ENCODE data around the gene PCYT2. TPM values are rescaled to one million over a fixed set of nuclear protein-coding genes. Genes with fewer than 3 reads are reported as not detected.

Gene PCYT2
- total and polyA plus RNA-seq, 9 donors = 9.0 to 12.6 (median 10.9) TPM

DNA sequence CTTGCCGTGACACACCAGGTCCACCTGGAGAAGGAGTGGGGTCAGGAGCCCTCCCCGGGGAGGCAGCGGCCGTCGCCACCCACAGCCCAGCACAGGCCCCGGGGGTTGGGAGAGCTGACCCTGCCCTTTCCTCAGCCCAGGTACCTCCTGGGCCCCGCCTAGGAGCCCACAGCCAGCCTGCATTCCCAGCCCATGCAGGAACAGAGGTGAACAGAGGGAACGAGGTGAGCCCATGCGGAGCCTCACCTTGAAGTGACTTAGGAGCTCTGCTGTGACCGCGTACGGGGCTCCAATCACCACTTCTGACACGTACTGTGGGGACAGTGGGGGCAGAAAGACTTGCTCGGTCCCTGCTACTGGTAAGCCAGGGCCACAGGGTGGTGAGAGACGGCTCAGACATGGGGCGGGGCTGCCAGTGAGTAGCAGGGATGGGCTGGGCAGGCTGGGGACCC, 5.7 kb downstream of the PCYT2 start:
- WGBS (ENCODE audit: insufficient coverage) = 85% methylated on average over 14 of the region's 16 CpGs
- DNase-seq = no peak
- H3K27ac ChIP-seq (ENCODE audit: low read length) = no peak overlapping the region
- peaks cover 16% of the 10 kb centered on the region for H3K27me3 ChIP-seq (ENCODE audit: control insufficient read depth, insufficient read depth, low read length)
- H3K9me3 ChIP-seq (replicated peaks; ENCODE audit: control insufficient read depth, low read depth, low read length) = no peaks in the 10 kb centered on the region
- no peak overlapping the region for H3K4me3 ChIP-seq (ENCODE audit: low read length)
- peaks cover 49% of the 10 kb centered on the region for H3K36me3 ChIP-seq (ENCODE audit: control insufficient read depth, insufficient read depth, low read length)
- H3K4me1 ChIP-seq (ENCODE audit: control insufficient read depth, insufficient read depth, low read length) = peaks cover 17% of the 10 kb centered on the region

DNA sequence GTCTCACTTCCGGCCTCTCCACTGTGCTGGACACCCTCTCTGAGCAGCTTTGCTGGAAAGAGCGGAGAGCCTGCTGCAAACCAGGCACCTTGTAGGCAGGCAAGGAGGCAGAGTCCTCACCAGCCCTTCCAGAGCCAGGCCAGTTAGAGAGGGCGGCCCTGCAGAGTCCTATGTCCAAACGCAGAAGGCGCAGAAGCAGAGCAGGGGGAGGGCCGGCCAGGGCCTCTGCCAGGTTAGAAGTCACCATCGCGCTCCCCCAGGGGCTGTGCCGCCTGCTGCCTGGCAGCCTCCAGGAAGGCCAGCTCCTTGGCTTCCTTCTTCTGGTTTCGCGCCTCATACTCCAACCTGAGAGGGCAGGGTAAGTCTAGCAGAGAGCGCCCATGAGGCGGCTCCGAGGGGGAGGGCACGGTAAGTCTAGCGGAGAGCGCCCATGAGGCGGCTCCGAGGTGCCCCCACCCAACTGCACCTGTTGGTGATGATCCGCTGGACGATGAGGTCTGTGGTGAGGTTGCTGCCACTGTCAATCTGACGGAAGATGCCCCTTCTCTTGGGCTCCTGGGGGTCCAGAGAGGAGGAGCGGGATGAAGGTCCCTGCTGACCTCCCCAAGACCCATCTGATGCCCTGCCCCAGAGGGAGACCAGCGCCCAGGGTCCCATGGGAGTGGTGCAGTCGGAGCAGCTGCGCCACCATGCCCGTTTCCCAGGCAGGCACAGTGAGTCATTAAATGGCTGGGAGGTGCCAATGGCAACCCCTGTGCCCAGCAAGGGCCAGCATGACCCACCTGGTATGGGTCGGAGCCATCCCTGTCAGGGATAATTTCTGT, 6.4 kb downstream of the PCYT2 start:
- H3K27ac ChIP-seq (ENCODE audit: low read length) = no peak overlapping the region
- WGBS (ENCODE audit: insufficient coverage) = 86% methylated on average over 20 of the region's 28 CpGs
- peaks cover 55% of the 10 kb centered on the region for H3K36me3 ChIP-seq (ENCODE audit: control insufficient read depth, insufficient read depth, low read length)
- no peaks in the 10 kb centered on the region for H3K9me3 ChIP-seq (replicated peaks; ENCODE audit: control insufficient read depth, low read depth, low read length)
- no peak overlapping the region for H3K4me3 ChIP-seq (ENCODE audit: low read length)
- DNase-seq = no peak
- H3K27me3 ChIP-seq (ENCODE audit: control insufficient read depth, insufficient read depth, low read length) = peaks cover 16% of the 10 kb centered on the region
- peaks cover 11% of the 10 kb centered on the region for H3K4me1 ChIP-seq (ENCODE audit: control insufficient read depth, insufficient read depth, low read length)

- DNase-seq = no peak
- WGBS (ENCODE audit: insufficient coverage) = 89% methylated on average over 18 of the region's 24 CpGs
- H3K4me3 ChIP-seq (ENCODE audit: low read length) = no peak overlapping the region
Observed at GRCh38 chr17:81903896-81904599, 7.2 kb downstream of the PCYT2 start.

GRCh38 chr17:81903415-81903831, 7.8 kb downstream of the PCYT2 start:
- peaks cover 65% of the 10 kb centered on the region for H3K36me3 ChIP-seq (ENCODE audit: control insufficient read depth, insufficient read depth, low read length)
- DNase-seq = no peak
- H3K27ac ChIP-seq (ENCODE audit: low read length) = no peak overlapping the region
- peaks cover 11% of the 10 kb centered on the region for H3K4me1 ChIP-seq (ENCODE audit: control insufficient read depth, insufficient read depth, low read length)
- WGBS (ENCODE audit: insufficient coverage) = 94% methylated on average over 5 of the region's 10 CpGs
- no peaks in the 10 kb centered on the region for H3K9me3 ChIP-seq (replicated peaks; ENCODE audit: control insufficient read depth, low read depth, low read length)
- H3K27me3 ChIP-seq (ENCODE audit: control insufficient read depth, insufficient read depth, low read length) = peaks cover 16% of the 10 kb centered on the region
- no peak overlapping the region for H3K4me3 ChIP-seq (ENCODE audit: low read length)

More at GRCh38 chr17:81903896-81904599, 7.2 kb downstream of the PCYT2 start:
- Histone ChIP-seq H3K4me1 (ENCODE audit: control insufficient read depth, insufficient read depth, low read length) (peaks cover 11% of the 10 kb centered on the region), H3K36me3 (ENCODE audit: control insufficient read depth, insufficient read depth, low read length) (peaks cover 60% of the 10 kb centered on the region), H3K9me3 (replicated peaks; ENCODE audit: control insufficient read depth, low read depth, low read length) (no peaks in the 10 kb centered on the region), H3K27me3 (ENCODE audit: control insufficient read depth, insufficient read depth, low read length) (peaks cover 16% of the 10 kb centered on the region), H3K27ac (ENCODE audit: low read length) (no peak overlapping the region)

DNA sequence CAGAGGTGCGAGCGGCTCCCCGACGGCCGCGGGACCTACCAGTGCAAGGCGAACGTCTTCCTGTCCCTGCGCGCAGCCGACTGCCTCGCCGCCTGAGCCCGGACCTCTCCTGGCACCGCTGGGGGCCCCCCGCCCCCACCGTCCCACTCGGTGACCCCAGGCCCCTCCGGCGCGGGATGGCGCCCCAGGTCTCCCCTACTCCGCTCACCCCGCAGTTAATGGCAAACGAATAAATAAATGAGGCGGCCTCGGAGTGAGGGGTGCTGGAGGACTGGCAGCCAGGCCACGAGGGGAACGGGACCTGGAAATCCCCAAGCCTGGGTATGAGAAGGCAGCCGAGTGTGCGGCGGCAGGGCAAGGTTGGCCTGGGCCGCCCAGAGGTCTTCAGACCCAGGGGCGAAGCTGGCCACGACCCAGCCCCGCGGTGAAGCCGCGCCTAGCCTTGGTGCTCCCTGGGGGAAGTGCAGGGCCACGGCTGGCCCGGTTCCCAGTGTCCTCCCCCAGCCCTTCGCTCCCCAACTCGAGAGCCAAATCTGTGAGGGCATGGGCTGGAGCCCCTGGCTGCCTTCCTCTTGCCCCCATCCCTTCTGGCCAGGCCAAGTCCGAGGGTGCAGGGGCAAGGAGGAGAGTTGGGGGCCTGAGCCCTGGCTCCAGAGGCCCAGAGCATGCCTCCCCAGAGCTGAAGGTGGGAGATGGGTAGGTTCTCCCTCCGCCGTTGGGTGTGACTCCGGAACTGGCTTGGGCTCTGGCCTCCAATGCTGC, 8.4 kb downstream of the PCYT2 start:
- H3K27ac ChIP-seq (ENCODE audit: low read length) = no peak overlapping the region
- peaks cover 11% of the 10 kb centered on the region for H3K4me1 ChIP-seq (ENCODE audit: control insufficient read depth, insufficient read depth, low read length)
- no peak for DNase-seq
- H3K9me3 ChIP-seq (replicated peaks; ENCODE audit: control insufficient read depth, low read depth, low read length) = no peaks in the 10 kb centered on the region
- 24% methylated on average over 36 of the region's 47 CpGs for WGBS (ENCODE audit: insufficient coverage)
- H3K4me3 ChIP-seq (ENCODE audit: low read length) = no peak overlapping the region
- H3K27me3 ChIP-seq (ENCODE audit: control insufficient read depth, insufficient read depth, low read length) = peaks cover 16% of the 10 kb centered on the region
- H3K36me3 ChIP-seq (ENCODE audit: control insufficient read depth, insufficient read depth, low read length) = peaks cover 65% of the 10 kb centered on the region

DNA sequence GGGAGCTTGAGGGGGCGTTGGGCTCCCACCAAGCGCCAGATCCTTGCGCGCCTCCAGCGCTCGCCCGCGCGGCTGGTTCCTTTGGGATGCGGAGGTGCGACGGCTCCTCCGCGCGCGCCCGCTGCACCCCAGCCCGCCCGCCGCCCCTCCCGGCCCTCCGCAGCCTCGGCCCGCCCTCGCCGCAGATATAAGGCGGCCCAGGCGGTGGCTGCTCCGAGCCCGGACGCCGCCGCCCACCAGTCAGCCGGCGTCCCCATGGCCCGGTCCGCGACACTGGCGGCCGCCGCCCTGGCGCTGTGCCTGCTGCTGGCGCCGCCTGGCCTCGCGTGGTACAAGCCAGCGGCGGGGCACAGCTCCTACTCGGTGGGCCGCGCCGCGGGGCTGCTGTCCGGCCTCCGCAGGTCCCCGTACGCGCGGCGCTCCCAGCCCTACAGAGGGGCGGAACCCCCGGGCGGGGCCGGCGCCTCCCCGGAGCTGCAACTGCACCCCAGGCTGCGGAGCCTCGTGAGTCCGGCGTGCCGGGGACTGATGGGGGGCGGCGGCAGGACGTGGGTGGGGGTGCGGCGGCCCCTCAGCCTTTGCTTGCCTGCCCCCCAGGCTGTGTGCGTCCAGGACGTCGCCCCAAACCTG, 9.1 kb downstream of the PCYT2 start, which contains the start of gene NPB:
Gene NPB (plus strand): TSS at position 216 of the 630 bp plus-strand sequence. CDS start 40 bp downstream, at position 256.
- peak within 1 kb of the TSS; percentile 17 for H3K4me3 ChIP-seq (ENCODE audit: low read length)
- peaks cover 16% of the 10 kb centered on the region for H3K27me3 ChIP-seq (ENCODE audit: control insufficient read depth, insufficient read depth, low read length)
- DNase-seq = no peak
- H3K27ac ChIP-seq (ENCODE audit: low read length) = no peak within 1 kb of the TSS
- 2% methylated on average over 77 of the region's 79 CpGs for WGBS (ENCODE audit: insufficient coverage)
- peaks cover 11% of the 10 kb centered on the region for H3K4me1 ChIP-seq (ENCODE audit: control insufficient read depth, insufficient read depth, low read length)
- H3K9me3 ChIP-seq (replicated peaks; ENCODE audit: control insufficient read depth, low read depth, low read length) = no peaks in the 10 kb centered on the region
- peaks cover 66% of the 10 kb centered on the region for H3K36me3 ChIP-seq (ENCODE audit: control insufficient read depth, insufficient read depth, low read length)

DNA sequence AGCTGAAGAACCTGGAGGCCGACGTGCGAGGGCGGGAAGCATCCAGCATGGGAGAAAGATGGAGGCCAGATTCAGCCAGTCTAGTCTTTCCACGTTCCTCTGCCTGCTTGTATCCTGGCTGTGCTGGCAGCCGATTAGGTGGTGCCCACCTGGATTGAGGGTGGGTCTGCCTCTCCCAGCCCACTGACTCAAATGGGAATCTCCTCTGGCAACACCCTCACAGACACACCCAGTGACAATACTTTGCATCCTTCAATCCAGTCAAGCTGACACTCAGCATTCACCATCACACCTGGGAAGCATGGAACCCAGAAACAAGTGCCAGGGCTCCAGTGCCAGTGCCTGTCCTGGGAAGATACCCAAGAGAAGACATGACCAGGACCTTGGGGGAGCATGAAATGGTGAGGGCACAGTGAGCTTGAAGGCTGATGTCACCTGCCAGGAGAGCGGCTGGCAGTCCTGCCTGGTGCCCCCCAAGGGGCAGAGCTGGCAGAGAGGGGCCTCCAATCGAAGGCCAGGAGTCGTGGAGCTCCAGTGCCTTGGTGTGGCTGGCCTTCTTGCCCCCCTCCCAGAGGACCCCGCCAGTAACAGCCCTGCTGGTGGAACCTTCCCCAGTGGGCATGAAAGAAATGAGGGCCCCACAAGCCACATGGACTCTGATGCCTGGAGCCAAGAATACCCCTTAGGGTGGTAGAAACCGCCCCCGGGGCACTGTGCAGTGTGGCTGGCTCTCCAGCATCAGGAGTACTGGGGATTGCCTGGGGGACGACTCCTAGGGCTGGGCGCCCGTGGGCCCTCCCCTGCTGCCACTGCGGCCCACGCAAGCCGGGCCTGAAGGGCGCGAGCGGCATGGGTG, 9.8 kb downstream of the PCYT2 start:
- peaks cover 64% of the 10 kb centered on the region for H3K36me3 ChIP-seq (ENCODE audit: control insufficient read depth, insufficient read depth, low read length)

GRCh38 chr17:81900181-81900820, 10.9 kb downstream of the PCYT2 start:
- Histone ChIP-seq H3K27ac (ENCODE audit: low read length) (no peak overlapping the region), H3K4me3 (ENCODE audit: low read length) (no peak overlapping the region), H3K4me1 (ENCODE audit: control insufficient read depth, insufficient read depth, low read length) (peaks cover 11% of the 10 kb centered on the region), H3K36me3 (ENCODE audit: control insufficient read depth, insufficient read depth, low read length) (peaks cover 62% of the 10 kb centered on the region), H3K27me3 (ENCODE audit: control insufficient read depth, insufficient read depth, low read length) (peaks cover 16% of the 10 kb centered on the region), H3K9me3 (replicated peaks; ENCODE audit: control insufficient read depth, low read depth, low read length) (no peaks in the 10 kb centered on the region)
- WGBS (ENCODE audit: insufficient coverage) = 75% methylated on average over 17 of the region's 18 CpGs
- no peak for DNase-seq

More for the DNA sequence above, 9.8 kb downstream of the PCYT2 start:
- H3K9me3 ChIP-seq (replicated peaks; ENCODE audit: control insufficient read depth, low read depth, low read length) = no peaks in the 10 kb centered on the region
- no peak overlapping the region for H3K27ac ChIP-seq (ENCODE audit: low read length)
- H3K4me1 ChIP-seq (ENCODE audit: control insufficient read depth, insufficient read depth, low read length) = peaks cover 11% of the 10 kb centered on the region
- WGBS (ENCODE audit: insufficient coverage) = 58% methylated on average over 14 of the region's 21 CpGs
- DNase-seq = no peak
- peak overlapping the region; percentile 17 for H3K4me3 ChIP-seq (ENCODE audit: low read length)
- peaks cover 16% of the 10 kb centered on the region for H3K27me3 ChIP-seq (ENCODE audit: control insufficient read depth, insufficient read depth, low read length)
